ENCODE data around the gene TACC2. TPM values are rescaled to one million over a fixed set of nuclear protein-coding genes. Genes with fewer than 3 reads are reported as not detected.

The TACC2 gene
- total RNA-seq, 1 donor from 2014 or later: 341 TPM

DNA sequence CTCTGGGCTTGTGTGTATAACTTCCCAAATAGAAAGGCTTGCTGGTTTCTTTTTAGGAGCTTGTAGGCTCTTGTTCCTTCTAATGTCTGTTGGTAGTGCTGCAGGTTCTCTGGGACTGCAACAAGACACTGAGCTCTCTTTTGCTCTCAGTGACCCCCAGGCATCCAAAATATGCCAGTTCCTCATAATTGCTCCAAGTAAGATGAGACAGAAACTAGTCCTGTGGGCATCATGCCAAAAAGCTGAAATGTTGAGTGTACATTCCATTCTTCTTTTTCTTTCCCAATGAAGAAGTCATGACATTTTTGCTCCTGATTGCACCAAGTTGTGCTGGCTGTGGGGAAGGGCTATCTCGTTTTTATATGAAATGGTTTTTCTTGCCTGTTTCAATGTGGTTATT is 275.0 kb downstream of the TACC2 start:
- ATAC-seq: no peak
- intact Hi-C loops (cut with DNase I): no loop called here
- no peak for DNase-seq (ENCODE audit: missing footprints)

DNA sequence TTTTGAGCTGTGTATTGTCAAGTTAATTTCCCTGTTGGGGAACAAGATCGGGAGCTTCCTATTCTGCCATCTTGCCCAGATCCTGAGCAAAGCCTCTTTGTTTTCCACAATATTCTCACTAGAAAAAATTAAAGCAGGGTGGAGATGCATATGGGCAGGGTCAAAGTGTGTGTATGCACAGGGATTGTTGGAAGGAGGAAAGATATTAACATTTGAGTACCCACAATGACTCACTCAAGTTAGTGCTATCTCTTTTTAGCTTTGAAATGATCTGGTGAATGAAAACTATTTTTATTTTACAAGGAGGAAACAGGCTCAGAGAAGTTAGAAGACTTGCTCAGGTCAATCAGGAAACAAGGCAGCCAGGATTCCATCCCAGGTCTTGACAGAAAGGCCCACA is 275.5 kb downstream of the TACC2 start:
- intact Hi-C loops (cut with DNase I): no loop called here
- DNase-seq (ENCODE audit: missing footprints) (no peak), ATAC-seq (no peak)

DNA sequence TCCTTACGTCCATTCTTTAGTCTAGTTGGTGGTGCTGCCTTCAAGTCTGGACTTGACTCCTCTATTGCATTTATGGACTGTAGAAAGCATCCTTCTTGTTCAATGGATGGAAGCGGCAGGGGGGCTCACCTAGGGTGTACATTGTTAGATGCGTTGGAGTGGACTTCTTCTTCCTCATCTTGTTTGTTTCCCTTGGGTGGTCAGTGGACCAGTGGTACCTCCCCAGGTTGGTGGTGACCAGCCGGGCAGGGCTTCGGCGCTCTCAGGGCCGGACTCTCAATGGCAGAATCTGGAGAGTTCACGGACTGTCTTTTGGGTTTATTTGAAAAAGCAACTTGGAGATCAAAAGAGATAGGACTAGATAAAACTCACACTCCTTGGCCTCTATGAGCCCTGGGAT is 276.0 kb downstream of the TACC2 start:
- DNase-seq (ENCODE audit: missing footprints) (no peak), ATAC-seq (no peak)
- intact Hi-C loops (cut with DNase I): loop anchor here (5.0 kb wide), 1 partner anchor 123 kb away; no protein-coding TSS in a partner anchor

DNA sequence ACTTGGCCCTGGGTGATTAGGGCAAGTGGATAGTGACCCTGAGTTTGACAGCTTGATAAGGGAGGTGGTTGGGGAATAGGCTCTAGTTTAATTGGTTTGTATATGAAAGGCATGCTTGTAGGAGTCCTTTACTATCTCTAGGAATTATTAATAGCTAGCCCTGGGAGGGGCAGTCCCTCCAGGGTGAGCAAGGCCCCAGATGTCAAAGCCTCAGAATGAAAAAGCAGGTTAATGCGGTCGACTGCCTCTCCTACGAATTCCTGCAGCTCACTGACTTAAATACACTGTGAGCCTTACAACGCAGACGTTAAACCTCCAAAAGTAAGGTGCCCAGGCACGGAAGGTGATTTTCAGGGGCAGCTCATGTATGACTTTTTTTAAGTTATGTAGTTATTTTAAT is 276.9 kb downstream of the TACC2 start:
- peak; percentile 70 for ATAC-seq
- no peak for DNase-seq (ENCODE audit: missing footprints)
- intact Hi-C loops (cut with DNase I): loop anchor here (5.0 kb wide), 1 partner anchor 124 kb away; no protein-coding TSS in a partner anchor

DNA sequence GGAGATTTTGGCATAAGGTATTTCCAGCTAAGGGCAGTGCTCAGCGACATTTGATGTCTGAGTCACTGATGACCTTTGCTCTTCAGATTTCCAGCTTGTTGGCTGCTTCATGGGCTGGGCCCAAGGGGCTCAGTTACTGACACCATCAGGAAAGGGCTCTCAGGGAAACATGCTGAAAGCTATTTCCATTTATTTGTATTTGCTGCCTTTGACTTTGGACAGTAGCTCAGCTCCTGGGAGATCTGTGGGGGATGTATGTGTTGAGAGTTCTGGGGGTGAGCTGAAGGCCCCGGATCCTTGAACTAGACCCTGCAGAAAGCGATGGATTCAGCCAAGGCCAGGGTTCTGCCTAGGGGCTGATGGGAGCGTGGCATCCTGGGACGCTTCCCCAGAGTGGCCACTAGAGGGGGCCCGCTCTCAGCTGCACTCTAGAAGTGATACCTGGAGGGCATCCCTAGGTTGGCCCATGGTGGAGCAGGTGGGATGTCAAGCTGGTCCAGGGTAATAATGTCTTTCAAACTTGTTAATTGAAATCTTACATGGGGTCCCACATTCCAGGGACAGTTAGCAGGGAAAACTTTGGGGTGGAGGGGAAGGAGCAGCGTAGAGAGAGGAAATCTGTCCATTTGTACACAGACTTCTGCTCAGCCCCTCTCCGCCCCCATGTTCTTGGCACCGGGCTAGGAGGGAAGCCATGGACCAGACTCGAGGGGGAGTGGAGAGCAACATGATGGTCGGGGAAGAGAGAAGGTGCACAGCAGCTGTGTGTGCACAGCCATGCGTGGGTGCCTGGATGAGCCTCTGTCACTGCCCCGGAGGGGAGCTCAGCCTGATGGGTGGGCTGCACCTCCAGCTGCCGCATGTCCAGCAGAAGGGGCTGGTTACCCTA is 279.1 kb downstream of the TACC2 start:
- DNase-seq (ENCODE audit: missing footprints): no peak
- ATAC-seq: peak; percentile 52
- intact Hi-C loops (cut with DNase I): loop anchor here (5.0 kb wide), 1 partner anchor 126 kb away; no protein-coding TSS in a partner anchor

DNA sequence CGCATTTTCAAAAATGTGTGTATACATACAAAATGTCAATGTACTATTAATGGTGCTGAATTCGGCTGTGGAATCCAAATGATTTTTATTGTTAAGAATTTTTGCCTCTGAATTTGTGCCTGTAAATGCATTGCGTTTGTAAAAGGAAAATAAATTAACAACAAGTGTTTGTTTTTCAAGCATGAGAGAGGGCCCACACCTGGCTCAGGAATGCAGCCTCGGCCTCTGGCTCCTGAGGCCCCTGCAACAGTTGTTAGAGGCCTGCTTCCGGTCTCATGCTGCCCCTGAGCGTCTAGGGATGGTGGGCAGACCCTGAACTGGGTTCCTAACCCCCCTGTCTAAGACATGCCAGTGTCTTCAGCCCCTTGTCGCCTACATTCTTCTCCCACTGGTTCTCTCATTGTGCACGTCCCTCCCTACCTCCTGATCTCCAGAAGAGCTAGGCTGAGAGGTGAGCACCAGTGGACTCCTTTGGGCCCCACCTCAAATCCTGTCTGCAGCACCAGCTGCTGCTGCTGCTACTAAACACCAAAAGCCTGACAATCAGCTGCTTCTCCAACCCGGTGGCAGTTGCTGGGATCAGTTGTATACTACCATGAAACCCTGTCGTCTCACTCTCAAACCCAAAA is 280.2 kb downstream of the TACC2 start:
- intact Hi-C loops (cut with DNase I): loop anchor here (5.0 kb wide), 1 partner anchor 127 kb away; no protein-coding TSS in a partner anchor
- no peak for DNase-seq (ENCODE audit: missing footprints)
- no peak for ATAC-seq

DNA sequence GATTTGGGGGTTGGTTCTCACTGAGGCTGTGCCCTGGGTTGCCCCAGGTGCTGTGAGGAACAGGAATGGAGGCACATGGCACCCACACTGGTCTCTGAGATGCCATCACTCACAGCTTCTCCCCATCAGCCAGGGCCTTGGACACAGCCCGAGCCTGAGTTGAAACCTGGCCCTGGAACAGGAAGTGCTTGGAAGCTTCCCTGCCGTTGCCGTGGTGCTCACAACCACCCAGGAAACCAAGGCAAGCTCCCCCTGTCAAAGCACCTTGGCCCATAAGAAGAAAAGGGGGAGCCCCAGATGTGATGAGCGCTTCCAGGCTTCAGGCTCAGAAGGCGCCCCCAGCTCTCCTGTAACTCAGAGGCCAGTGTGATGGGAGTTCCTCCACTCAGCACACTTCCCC is 282.1 kb downstream of the TACC2 start, which contains the start of gene BTBD16:
TSS of gene BTBD16 (plus strand) at position 221 of the 400 bp plus-strand sequence. CDS start 3,786 bp downstream, outside the sequence.
- ATAC-seq (no peak), DNase-seq (ENCODE audit: missing footprints) (no peak)
- intact Hi-C loops (cut with DNase I): no loop called here

DNA sequence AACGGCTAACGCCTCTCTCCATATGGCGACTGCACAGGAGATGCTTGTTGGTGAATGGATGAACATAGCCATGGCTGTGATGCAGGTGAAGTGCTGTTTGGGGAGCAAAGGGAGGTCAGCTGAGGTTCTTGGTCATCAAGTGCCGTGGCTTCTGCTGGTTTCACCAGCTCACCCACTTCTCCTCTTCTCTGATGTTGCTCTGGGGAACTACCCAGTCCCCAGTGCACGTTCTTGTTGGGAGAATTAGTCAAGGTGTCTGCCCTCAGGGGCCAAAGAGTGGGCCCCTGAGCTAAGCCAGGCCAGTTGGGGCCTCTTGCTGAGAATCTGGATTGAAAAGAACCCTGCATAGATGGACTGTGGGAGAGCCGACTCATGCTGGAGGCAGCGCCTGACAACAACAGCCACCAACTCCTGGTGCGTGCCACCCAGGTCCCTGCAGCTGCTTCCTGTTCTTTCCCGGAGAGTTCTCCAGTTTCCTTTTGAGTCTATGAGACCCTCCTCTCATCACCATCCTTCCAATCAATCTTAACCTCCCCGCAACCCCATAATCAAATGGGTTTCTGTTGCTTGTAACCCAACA is 285.1 kb downstream of the TACC2 start:
- no peak for DNase-seq (ENCODE audit: missing footprints)
- intact Hi-C loops (cut with DNase I): no loop called here
- ATAC-seq: no peak

DNA sequence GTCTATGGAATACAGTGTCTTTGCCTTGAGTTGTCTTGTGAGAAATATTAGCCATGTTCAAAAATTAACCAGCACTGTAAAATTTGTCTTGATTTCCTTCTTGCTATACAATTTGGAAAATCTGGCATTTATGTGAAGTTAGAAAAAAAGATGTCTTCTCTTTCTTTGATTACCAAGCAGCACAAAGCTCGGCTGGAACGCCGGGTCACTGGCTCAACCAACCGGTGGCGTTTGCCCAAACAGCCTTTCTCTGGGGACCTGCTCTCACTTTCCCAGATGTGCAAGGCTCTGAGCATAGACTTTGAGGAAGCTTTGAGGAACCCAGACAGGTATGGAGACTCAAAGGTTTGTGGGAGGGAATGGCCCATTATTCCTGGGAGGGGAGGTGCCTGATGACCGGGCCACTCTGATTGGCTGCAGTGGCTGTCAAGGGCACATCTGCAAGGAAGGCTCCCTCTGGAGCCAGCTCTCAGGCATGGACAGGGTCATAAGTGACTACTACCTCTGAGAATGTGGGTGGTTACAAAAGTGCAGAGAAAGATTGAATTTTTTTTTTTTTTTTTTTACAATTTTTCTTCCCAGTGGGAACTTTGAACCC is 287.7 kb downstream of the TACC2 start:
- ATAC-seq: no peak
- DNase-seq (ENCODE audit: missing footprints): no peak
- intact Hi-C loops (cut with DNase I): loop anchor here (5.0 kb wide), 1 partner anchor 291 kb away; no protein-coding TSS in a partner anchor

DNA sequence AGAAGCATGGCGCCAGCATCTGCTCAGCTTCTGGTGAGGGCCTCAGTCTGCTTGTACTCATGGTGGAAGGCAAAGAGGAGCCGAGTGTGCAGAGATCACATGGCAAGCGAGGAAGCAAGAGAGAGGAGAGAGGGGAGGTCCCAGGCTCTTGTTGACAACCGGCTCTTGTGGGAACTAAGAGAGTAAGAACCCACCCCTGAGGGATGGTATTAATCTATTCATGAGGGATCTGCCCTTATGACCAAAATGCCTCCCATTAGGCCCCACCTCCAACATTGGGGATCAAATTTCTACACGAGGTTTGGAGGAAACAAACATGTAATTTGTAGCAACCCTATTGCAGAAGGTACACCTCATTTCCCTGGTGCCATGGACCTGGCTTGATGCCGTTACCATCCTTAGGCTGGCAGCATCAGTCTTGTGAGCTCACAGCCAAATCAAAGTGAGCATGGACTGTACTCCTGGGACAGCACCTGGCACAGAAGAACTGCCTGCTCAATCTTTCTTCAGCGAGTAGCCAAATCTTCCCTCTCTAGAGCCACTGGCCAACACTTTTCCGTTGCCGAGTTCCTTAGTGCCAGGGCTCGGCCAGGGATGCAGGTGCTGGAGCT is 288.7 kb downstream of the TACC2 start:
- no peak for ATAC-seq
- DNase-seq (ENCODE audit: missing footprints): no peak
- intact Hi-C loops (cut with DNase I): loop anchor here (5.0 kb wide), 1 partner anchor 290 kb away; no protein-coding TSS in a partner anchor

DNA sequence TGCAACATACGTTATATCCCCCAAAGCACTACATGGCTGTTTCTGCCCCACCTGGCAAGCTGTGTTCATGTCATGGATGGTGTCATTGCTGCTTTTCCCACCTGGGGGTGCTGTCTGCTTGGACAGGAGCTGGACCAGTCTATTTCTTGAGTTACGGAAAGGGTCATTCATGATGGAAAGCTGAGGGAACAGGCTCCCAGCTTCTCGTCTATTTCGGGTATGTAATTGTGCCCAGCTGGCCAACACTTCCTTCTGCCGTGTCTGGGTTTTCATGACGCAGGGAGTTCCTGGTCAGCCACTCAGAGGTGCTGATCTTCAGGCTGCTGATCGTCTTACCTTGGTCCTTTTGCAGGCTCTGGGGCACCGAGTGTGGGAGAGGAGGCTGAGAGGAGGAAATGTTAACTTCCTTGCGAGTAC is 290.8 kb downstream of the TACC2 start:
- DNase-seq (ENCODE audit: missing footprints): no peak
- ATAC-seq: peak; percentile 47
- intact Hi-C loops (cut with DNase I): loop anchor here (5.0 kb wide), 1 partner anchor 288 kb away; no protein-coding TSS in a partner anchor

DNA sequence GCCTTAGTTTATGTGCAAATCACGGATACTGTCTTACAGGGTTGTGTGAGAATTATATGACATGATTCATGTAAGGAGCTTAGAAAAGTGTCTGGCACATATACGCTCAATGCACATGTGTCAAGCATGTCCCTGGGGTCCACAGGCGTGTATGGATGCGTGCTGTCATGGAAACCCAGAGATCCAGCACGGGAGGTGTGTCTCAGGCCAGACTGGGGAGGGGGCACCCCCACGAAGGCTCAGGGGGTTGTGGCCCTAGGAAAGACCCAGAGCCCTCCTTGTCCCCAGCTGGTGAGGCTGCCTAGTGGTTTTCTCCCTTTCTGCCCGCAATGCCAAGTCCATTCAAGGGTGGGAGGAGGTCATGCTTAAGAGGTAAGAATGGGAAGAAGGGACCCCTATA is 291.2 kb downstream of the TACC2 start:
- DNase-seq (ENCODE audit: missing footprints): no peak

DNA sequence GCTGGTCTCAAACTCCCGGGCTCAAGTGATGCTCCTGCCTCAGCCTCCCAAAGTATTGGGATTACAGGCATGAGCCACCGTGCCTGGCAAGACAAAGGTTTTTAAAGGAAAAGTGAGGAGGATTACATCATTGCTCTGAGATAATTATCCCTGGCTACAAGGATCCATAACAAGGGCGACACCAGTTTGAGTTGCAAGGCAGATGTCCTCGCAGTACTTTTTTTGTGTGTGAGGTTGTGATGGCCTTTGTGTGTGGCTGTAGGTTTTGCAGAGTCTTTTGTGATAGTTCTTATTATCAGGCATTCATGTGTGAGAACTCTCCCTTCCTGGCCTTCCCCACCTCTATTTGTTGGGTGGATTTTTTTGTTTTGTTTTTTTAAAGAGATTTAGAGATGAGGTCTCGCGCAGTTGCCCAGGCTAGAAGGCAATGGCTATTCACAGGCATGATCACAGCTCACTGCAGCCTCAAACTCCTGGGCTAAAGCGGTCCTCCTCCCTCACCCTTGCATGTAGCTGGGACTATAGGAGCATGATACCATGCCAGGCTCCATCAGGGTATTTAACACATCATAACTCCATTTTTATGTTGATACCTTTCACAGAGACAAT is 292.2 kb downstream of the TACC2 start:
- no peak for DNase-seq (ENCODE audit: missing footprints)
- intact Hi-C loops (cut with DNase I): no loop called here
- ATAC-seq: no peak

More for the DNA sequence above, 291.2 kb downstream of the TACC2 start:
- no peak for ATAC-seq
- intact Hi-C loops (cut with DNase I): no loop called here

DNA sequence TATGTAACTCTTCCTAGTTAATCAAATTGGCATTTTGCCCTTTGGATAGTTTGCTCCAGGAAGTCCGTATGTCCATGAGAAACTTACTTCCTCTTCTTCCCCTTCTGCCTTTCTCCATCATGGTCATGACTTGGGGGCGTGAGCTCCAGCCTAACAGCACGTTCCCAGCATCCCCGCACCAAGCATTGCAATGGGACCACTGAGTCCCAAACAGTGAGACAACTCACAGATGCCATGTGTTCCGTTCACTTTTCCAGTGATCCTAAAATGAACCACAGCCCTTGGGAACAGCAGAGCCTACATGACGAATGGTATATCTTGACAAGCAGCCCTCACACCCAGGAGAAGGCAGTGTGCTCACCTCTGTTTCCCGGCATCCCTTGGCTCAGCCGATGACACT is 292.8 kb downstream of the TACC2 start:
- intact Hi-C loops (cut with DNase I): no loop called here
- ATAC-seq: no peak
- no peak for DNase-seq (ENCODE audit: missing footprints)

DNA sequence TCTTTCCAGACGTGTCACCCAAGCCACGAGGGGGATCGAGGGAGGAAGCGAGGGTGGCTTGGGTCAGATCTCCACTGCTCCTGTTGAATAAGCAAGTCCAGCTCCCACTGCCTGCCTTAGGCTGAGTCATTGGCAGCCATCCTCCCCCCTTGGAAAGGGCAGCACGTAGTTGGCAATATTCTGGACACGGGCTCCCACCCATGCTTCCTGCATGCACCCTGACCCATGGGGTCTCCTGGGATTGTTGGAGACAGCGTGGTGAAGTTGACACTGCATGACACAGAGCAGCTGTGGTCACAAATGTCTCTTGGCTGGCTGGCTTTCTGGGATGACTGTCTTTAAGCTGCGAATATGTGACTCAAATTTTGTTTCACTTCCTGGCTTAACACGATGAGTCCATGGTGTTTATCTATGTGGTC is 293.3 kb downstream of the TACC2 start:
- intact Hi-C loops (cut with DNase I): no loop called here
- no peak for DNase-seq (ENCODE audit: missing footprints)
- no peak for ATAC-seq

DNA sequence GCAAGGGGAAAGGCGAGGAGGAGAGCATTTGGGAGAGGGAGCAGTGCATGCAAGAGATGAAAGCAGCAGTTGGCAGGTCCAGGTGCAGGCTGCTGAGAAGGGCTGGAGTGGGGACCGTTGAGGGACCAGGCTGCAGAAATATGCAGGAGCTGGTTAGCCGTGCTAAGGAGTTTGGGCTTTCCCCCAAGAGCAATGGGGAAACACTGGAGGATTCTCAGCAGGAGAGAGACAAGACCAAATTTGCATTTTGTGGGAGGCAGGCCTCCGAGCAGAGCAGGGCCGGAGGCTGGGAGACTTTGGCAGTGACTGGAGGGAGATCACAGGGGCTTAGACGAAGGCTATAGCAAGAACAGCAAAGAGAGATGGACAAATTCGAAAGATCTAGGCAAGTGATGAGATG is 293.9 kb downstream of the TACC2 start:
- intact Hi-C loops (cut with DNase I): no loop called here

DNA sequence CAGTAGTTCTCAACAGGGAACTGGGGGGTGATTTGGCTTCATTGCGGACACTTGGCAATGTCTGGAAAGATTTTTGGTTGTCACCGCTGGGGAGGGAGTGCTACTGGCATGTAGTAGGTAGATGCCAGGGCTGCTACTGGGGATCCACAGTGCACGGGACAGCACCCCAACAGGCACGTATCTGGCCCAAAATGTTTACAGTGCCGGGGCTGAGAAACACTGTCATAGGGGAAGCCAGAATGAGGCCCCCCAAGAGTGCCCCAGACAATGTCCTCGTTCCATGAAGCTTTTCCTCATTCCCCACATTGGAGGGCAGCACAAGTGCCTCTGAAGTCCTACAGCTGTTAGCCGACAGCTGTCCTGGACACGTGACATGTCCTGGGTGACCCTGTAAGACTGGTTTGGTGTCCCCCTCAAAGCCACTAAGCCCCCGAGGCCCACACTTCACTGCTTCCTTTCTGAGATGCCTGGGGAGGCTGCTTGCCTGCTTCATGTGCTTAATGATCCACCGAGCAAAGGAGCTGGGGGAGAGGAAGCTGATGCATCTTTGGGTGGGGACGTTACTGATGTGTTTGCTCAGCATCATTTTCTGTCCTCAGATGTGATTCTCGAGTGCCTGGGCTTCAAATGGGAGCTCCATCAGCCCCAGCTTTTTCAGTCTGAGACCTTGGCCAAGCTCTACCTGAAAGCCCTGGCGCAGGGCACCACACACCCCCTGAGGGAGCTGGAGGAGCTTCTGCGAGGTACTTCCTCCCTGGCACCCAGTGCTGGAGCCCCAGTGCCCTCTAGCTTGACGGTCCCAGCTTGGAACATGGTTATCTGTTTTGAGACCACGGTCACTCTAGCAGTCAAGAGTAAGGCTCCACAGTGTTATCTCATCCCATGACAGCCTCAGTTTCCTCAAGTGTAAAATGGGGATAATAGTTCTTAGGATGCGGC is 296.8 kb downstream of the TACC2 start:
- intact Hi-C loops (cut with DNase I): no loop called here
- no peak for DNase-seq (ENCODE audit: missing footprints)
- ATAC-seq: no peak

More for the DNA sequence above, 293.9 kb downstream of the TACC2 start:
- ATAC-seq: no peak
- no peak for DNase-seq (ENCODE audit: missing footprints)

All from Right ventricle myocardium inferior (tissue), 1 donor.